ENCODE results near the gene IRF2.
A peak's percentile ranks its signal among the peaks of the same experiment; 100 is the strongest.

The IRF2 gene

DNA sequence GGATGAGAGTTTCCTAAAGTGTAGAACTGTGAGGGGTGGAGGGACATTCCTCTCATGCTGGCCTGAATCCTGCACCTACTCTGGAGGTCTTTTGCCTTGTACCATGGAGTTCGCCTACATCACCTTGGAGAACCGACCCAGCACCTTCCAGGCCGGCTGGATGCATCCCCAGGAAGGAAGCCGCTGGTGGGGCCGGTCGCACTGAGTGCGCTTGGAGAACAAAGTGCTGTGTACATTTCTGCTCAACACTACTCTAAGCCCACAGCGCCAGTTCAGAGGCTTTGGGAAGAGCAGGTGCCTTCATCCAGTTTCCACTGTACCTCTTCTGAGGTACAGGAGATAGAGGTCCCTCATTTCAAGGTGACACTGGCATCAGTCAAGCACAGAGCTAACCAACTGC, 15.4 kb upstream of the IRF2 start:
- DNase-seq (ENCODE audit: low read depth), result no peak
- TF ChIP-seq, protein P1, sequence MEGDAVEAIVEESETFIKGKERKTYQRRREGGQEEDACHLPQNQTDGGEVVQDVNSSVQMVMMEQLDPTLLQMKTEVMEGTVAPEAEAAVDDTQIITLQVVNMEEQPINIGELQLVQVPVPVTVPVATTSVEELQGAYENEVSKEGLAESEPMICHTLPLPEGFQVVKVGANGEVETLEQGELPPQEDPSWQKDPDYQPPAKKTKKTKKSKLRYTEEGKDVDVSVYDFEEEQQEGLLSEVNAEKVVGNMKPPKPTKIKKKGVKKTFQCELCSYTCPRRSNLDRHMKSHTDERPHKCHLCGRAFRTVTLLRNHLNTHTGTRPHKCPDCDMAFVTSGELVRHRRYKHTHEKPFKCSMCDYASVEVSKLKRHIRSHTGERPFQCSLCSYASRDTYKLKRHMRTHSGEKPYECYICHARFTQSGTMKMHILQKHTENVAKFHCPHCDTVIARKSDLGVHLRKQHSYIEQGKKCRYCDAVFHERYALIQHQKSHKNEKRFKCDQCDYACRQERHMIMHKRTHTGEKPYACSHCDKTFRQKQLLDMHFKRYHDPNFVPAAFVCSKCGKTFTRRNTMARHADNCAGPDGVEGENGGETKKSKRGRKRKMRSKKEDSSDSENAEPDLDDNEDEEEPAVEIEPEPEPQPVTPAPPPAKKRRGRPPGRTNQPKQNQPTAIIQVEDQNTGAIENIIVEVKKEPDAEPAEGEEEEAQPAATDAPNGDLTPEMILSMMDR (conservative IDR thresholded peaks at IDR 0.05; ENCODE audit: control insufficient read depth, insufficient read depth, low read depth, low read length), result no peak
- H3K4me3 ChIP-seq (ENCODE audit: control insufficient read depth, low read depth, low read length), result no peak overlapping the region

DNA sequence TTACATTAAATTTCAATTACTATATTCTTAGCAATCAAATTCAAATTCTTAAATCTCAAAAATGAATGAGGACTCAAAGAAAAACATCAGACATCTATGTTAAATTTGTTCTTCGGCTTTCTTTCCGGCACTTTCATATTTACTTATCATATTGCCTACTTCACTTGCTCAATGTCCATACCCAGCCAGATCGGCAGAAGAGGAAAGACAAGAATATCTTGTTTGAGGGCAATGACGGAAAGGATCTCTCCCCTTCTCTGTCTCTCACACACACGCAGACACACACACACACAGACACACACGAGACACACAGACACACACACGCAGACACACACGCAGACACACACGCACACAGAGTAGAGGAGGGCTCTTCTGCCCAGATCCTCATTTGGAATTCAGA, 13.2 kb upstream of the IRF2 start:
- no peak overlapping the region for H3K4me3 ChIP-seq (ENCODE audit: control insufficient read depth, low read depth, low read length)
- DNase-seq (ENCODE audit: low read depth), result no peak
- TF ChIP-seq, protein P1 (conservative IDR thresholded peaks at IDR 0.05; ENCODE audit: control insufficient read depth, insufficient read depth, low read depth, low read length), result no peak

DNA sequence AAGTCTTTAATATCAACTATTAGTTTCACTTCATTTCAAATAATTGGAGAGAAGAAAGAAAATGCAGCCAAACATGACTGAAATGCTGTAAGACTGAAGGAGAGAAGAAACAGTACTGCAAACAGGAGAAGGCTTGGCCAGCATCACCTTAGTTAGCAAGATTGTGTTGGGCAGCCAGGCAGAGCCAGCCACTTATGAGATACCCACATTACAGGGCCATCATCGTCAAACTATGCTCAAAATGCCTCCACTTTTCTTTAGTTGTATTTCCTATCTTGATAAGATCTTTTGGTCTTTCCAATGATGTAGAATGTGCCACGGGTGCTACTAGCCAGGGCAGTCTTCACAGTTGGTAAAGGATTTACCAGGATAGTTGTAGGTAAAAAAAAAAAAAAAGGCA, 10.9 kb upstream of the IRF2 start:
- H3K4me3 ChIP-seq (ENCODE audit: control insufficient read depth, low read depth, low read length), result no peak overlapping the region
- no peak for DNase-seq (ENCODE audit: low read depth)
- TF ChIP-seq, protein P1 (conservative IDR thresholded peaks at IDR 0.05; ENCODE audit: control insufficient read depth, insufficient read depth, low read depth, low read length), result no peak

DNA sequence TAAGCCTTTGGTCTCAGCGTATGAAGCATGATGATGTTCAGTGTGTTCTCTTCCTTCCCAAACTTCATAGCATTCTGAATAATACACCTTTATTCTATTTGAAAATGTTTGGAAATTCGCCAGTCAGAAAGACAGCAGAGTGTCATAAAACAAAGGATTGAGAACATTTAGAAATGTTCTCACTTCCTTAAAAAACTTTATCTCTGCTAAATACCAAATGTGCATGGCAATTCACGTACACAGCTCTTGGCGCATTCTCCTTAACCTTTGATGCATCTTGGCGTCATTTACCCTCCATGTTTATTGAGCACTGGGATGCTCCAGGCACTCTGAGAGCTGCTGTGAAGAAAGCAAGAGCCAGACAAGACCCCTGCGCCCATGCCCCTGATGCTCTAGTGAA, 7.2 kb upstream of the IRF2 start:
- DNase-seq (ENCODE audit: low read depth), result no peak
- TF ChIP-seq, protein P1 (conservative IDR thresholded peaks at IDR 0.05; ENCODE audit: control insufficient read depth, insufficient read depth, low read depth, low read length), result no peak
- no peak overlapping the region for H3K4me3 ChIP-seq (ENCODE audit: control insufficient read depth, low read depth, low read length)

DNA sequence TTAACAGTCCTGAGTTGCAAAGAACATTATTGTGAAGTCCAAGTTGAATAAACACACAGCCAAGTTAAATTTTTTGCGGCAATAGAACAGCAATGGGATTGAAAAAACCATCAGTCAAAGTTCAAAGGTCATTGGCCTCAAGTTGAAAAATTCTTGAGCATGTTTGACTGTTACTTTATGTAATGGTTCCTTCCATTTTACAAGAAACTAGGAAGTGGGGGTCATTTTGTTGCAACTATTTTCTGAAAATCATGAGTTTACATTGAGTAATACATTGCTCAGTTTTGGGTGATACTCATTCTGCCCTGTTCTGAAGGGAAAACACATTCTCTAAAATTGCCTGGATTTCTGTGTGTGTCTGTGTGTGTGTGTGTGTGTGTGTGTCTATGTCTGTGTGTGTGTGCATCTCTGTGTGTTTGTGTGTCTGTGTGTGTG, 5.2 kb upstream of the IRF2 start:
- DNase-seq (ENCODE audit: low read depth), result peak; percentile 9
- no peak overlapping the region for H3K4me3 ChIP-seq (ENCODE audit: control insufficient read depth, low read depth, low read length)
- TF ChIP-seq, protein P1 (conservative IDR thresholded peaks at IDR 0.05; ENCODE audit: control insufficient read depth, insufficient read depth, low read depth, low read length), result no peak

DNA sequence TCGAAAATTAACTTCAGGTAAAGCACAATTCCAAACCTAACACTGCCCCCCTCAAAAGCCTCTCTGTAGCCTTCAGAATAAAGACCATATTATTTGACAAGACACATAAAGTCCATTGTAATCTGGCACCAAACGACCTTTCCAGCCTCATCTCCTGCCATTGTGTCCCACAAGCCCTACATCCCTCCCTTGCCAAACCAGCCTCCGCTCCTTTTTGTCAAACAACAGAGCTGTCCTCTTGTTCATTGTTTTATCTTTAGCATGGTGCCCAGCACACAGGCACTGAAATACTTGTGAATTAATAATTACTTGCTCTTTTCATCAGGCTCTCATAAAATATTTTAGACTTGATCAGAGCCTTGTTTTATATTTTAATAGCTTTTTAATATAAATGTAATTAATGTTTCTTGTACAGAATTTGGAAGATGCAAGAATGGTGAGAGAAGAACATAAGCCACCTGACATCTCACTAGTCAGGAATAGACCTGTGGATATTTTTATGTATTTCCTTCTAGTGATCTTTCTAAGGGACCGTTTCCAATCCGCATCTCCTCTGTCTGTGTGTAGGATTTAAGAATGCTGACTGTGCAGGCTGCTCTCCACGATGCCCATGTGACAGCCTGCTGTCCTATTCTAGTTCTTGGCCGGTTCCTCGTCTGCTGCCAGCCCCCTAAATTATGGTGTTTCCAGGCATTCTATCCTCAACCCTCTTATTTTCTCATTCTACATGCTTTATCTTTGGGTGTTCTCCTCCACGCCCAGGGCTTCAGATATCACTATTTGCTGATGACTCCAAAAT, 3.0 kb upstream of the IRF2 start:
- TF ChIP-seq, protein P1 (conservative IDR thresholded peaks at IDR 0.05; ENCODE audit: control insufficient read depth, insufficient read depth, low read depth, low read length), result no peak
- no peak overlapping the region for H3K4me3 ChIP-seq (ENCODE audit: control insufficient read depth, low read depth, low read length)

More for the DNA sequence above, 3.0 kb upstream of the IRF2 start:
- no peak for DNase-seq (ENCODE audit: low read depth)
